Prostate gland (tissue), 2 donors: ENCODE measurements around the gene FRMPD2. TPM values are rescaled to one million over a fixed set of nuclear protein-coding genes. Genes with fewer than 3 reads are reported as not detected.

ENCODE experiments used
- DNase-seq: peaks from one replicate; pipeline ENCODE4 v3.0.0-alpha.2; 2019; ENCODE audit warnings: low spot score
- H3K27ac ChIP-seq, 2 donors: fragments of 200-600 bp; sonication (generic); 2 replicates each; pipeline ENCODE4 v1.5.1; 2017 to 2019
- H3K27me3 ChIP-seq: fragments of 200-600 bp; sonication (generic); replicated peaks from 2 replicates; pipeline ENCODE4 v1.5.1; 2019; ENCODE audit not compliant: insufficient read depth
- H3K36me3 ChIP-seq, 2 donors: fragments of 200-600 bp; sonication (generic); 1 replicate in 1 of 2; 2 replicates in 1 of 2; pipeline versions ENCODE4 v1.5.1 to v1.8.1; 2017 to 2019
- H3K4me1 ChIP-seq: fragments of 200-600 bp; sonication (generic); replicated peaks from 2 replicates; pipeline ENCODE4 v1.5.1; 2019
- H3K4me3 ChIP-seq, 2 donors: fragments of 200-600 bp; sonication (generic); 2 replicates each; pipeline ENCODE4 v1.5.1; 2017 to 2019
- H3K9me3 ChIP-seq: fragments of 200-600 bp; sonication (generic); 2 replicates; pipeline ENCODE4 v1.5.1; 2017
- CTCF ChIP-seq, 4 experiments: fragments of 200-600 bp in 2 of 4; fragments of 450-650 bp in 2 of 4; sonication (generic) in 2 of 4; IDR thresholded peaks; 1 replicate in 3 of 4; 2 replicates in 1 of 4; pipeline ENCODE4 v1.5.1; 2016 to 2019; ENCODE audit warnings: antibody characterized with exemption in 4 of 4, mild to moderate bottlenecking in 2 of 4, moderate library complexity in 2 of 4
- POLR2A ChIP-seq: fragments of 450-650 bp; IDR thresholded peaks from one replicate; pipeline ENCODE4 v1.6.1; 2016; ENCODE audit warnings: antibody characterized with exemption, mild to moderate bottlenecking
- POLR2AphosphoS5 ChIP-seq: sonication (generic); formaldehyde crosslinking; IDR thresholded peaks from one replicate; pipeline ENCODE4 v1.6.1; 2017; ENCODE audit warnings: antibody characterized with exemption
- WGBS: methylation state at CpG from one replicate; pipeline ENCODE4 v1.1.5; 2018; 5-methylcytosine and 5-hydroxymethylcytosine counted together
- intact Hi-C: fragments of 100-400 bp; cut with DNase I; formaldehyde crosslinking; loops from one replicate; pipeline ENCODE4 v1.14.2; 2022
- total RNA-seq, 2 donors: library from RNA; depleted of rRNA; stranded (reverse); fragments of >200 nt; gene quantifications; one replicate each; pipeline ENCODE4 v1.1.0, GENCODE V29; 2016

FRMPD2 gene
- total RNA-seq, 2 donors from 2014 or later = 0.97 to 3.4 TPM

GRCh38 chr10:48314107-48314506 lies 39.6 kb upstream of the FRMPD2 start:
- Histone ChIP-seq H3K4me1 (no peaks in the 10 kb centered on the region), H3K9me3 (no peaks in the 10 kb centered on the region), H3K36me3 (no peaks in the 10 kb centered on the region), H3K4me3 (no peak overlapping the region), H3K27me3 (no peaks in the 10 kb centered on the region), H3K27ac (no peak overlapping the region)
- intact Hi-C loops = no loop called here
- DNase-seq = no peak
- TF ChIP-seq POLR2AphosphoS5 = no peak
- TF ChIP-seq CTCF (IDR thresholded peaks at IDR 0.05) = no peak
- no peak for TF ChIP-seq POLR2A
- WGBS = 100% methylated on average over 2 of the region's 2 CpGs

GRCh38 chr10:48309711-48310226 lies 35.3 kb upstream of the FRMPD2 start:
- Histone ChIP-seq H3K27ac (no peak overlapping the region), H3K36me3 (no peaks in the 10 kb centered on the region), H3K27me3 (no peaks in the 10 kb centered on the region), H3K4me3 (no peak overlapping the region), H3K9me3 (no peaks in the 10 kb centered on the region), H3K4me1 (no peaks in the 10 kb centered on the region)
- 69% methylated on average over 2 of the region's 2 CpGs for WGBS
- no peak for TF ChIP-seq POLR2A
- no peak for TF ChIP-seq POLR2AphosphoS5
- no peak for TF ChIP-seq CTCF (IDR thresholded peaks at IDR 0.05)
- no peak for DNase-seq
- intact Hi-C loops = no loop called here

- Histone ChIP-seq H3K36me3 (no peaks in the 10 kb centered on the region), H3K4me1 (no peaks in the 10 kb centered on the region), H3K4me3 (peak overlapping the region; percentile 95 to 98), H3K27ac (peak overlapping the region; percentile 95 to 96), H3K9me3 (no peaks in the 10 kb centered on the region), H3K27me3 (no peaks in the 10 kb centered on the region)
- WGBS = 9% methylated on average over 3 of the region's 3 CpGs
- TF ChIP-seq POLR2A (no peak), CTCF (IDR thresholded peaks at IDR 0.05) (no peak), POLR2AphosphoS5 (no peak)
- no peak for DNase-seq
- intact Hi-C loops = no loop called here
Measured at GRCh38 chr10:48307711-48308018, 33.2 kb upstream of the FRMPD2 start.

GRCh38 chr10:48306870-48307710 lies 32.6 kb upstream of the FRMPD2 start:
- Histone ChIP-seq H3K27ac (peak overlapping the region; percentile 95 to 96), H3K4me1 (no peaks in the 10 kb centered on the region), H3K36me3 (no peaks in the 10 kb centered on the region), H3K4me3 (peak overlapping the region; percentile 95 to 98), H3K27me3 (no peaks in the 10 kb centered on the region), H3K9me3 (no peaks in the 10 kb centered on the region)
- TF ChIP-seq CTCF (IDR thresholded peaks at IDR 0.05) (no peak), POLR2AphosphoS5 (no peak), POLR2A (no peak)
- intact Hi-C loops = no loop called here
- WGBS = 2% methylated on average over 68 of the region's 70 CpGs
- DNase-seq = peak; percentile 32
